Common myeloid progenitor, CD34-positive (primary cell): Measurements from ENCODE around the gene CHML.

Experiments used
- CTCF ChIA-PET: fragments of 350-600 bp; sonication (Branson Sonifier 250); formaldehyde crosslinking; loops from one replicate; lab custom pipeline; 2021; ENCODE audit warnings: antibody characterized with exemption; lab: Charles Lee
- POLR2A ChIA-PET: fragments of 350-600 bp; sonication (Branson Sonifier 250); formaldehyde crosslinking; loops from one replicate; lab custom pipeline; 2021; ENCODE audit warnings: antibody characterized with exemption; lab: Charles Lee
- DNase-seq, 3 donors: peaks; one replicate each; pipeline versions ENCODE4 v3.0.0 to v3.0.0-alpha.2; 2013
- H3K27ac ChIP-seq, 2 experiments: 1 replicate in 1 of 2; 2 replicates in 1 of 2; pipeline ENCODE4 v1.7.0; 2013; ENCODE audit warnings: inconsistent platforms in 2 of 2, low read length in 2 of 2, mild to moderate bottlenecking in 2 of 2, low read depth in 1 of 2, moderate library complexity in 1 of 2; ENCODE audit not compliant: severe bottlenecking in 2 of 2, insufficient read depth in 1 of 2, poor library complexity in 1 of 2
- H3K27me3 ChIP-seq, 5 experiments: replicated peaks in 2 of 5; 1 replicate in 3 of 5; 2 replicates in 2 of 5; pipeline versions ENCODE4 v1.6.1 to v1.7.0; 2013; ENCODE audit warnings: low read length in 4 of 5, mild to moderate bottlenecking in 2 of 5, moderate library complexity in 2 of 5, inconsistent platforms in 1 of 5; ENCODE audit not compliant: insufficient read depth in 5 of 5, control insufficient read depth in 4 of 5
- H3K36me3 ChIP-seq, 4 experiments: 1 replicate in 2 of 4; 2 replicates in 2 of 4; pipeline versions ENCODE4 v1.6.1 to v1.7.0; 2013; ENCODE audit warnings: low read length in 3 of 4, control low read depth in 1 of 4, mild to moderate bottlenecking in 1 of 4; ENCODE audit not compliant: control insufficient read depth in 4 of 4, insufficient read depth in 4 of 4
- H3K4me1 ChIP-seq, 4 experiments: 1 replicate in 3 of 4; 2 replicates in 1 of 4; pipeline versions ENCODE4 v1.6.1 to v1.7.1; 2013; ENCODE audit warnings: low read length in 3 of 4, mild to moderate bottlenecking in 3 of 4, control low read depth in 1 of 4, inconsistent platforms in 1 of 4, moderate library complexity in 1 of 4; ENCODE audit not compliant: control insufficient read depth in 4 of 4, insufficient read depth in 4 of 4; ENCODE audit errors: control extremely low read depth in 1 of 4
- H3K4me3 ChIP-seq, 7 experiments: 1 replicate in 4 of 7; 2 replicates in 3 of 7; pipeline versions ENCODE4 v1.5.1 to v1.7.0; 2013; ENCODE audit warnings: mild to moderate bottlenecking in 7 of 7, low read length in 6 of 7, moderate library complexity in 6 of 7, inconsistent platforms in 2 of 7, low read depth in 2 of 7, control low read depth in 1 of 7; ENCODE audit not compliant: insufficient read depth in 4 of 7, control insufficient read depth in 1 of 7; ENCODE audit errors: extremely low read depth in 1 of 7
- H3K9me3 ChIP-seq, 5 experiments: 1 replicate in 4 of 5; 2 replicates in 1 of 5; pipeline versions ENCODE4 v1.6.1 to v1.7.1; 2013; ENCODE audit warnings: low read length in 4 of 5, mild to moderate bottlenecking in 2 of 5, inconsistent platforms in 1 of 5, low read depth in 1 of 5, moderate library complexity in 1 of 5; ENCODE audit not compliant: control insufficient read depth in 4 of 5, insufficient read depth in 2 of 5; ENCODE audit errors: control extremely low read depth in 1 of 5
- WGBS: methylation state at CpG from one replicate; pipeline ENCODE4 v1.1.5; 2013; ENCODE audit not compliant: insufficient coverage; 5-methylcytosine and 5-hydroxymethylcytosine counted together

The CHML gene

DNA sequence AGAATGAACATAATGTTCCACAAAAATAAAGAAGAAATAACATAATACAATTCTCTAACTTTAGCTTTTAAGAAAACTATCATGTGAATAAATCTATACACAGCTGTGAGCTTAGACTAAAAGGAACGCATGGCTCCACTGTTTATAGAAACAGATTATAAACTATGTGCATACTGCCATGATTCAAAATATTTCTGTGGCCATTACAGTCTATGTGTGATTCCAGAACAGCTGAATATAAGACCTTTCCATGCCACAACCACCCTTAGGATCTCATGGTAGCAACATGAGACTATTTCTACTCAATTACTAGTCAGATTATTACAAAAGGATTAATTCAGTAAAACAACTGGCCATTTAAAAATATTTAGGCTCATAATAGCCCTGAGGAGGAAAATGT lies 3.9 kb downstream of the CHML start:
- ChIA-PET CTCF (interaction anchor here (1.9 kb wide), 1 partner anchor 9 kb away, joined by 4 read pairs; no protein-coding TSS in a partner anchor), POLR2A (no interaction called here)
- 100% methylated on average over 1 of the region's 1 CpG for WGBS
- DNase-seq = no peak
- no peaks in the 10 kb centered on the region for H3K27me3 ChIP-seq
- H3K9me3 ChIP-seq = no peaks in the 10 kb centered on the region
- no peak overlapping the region for H3K4me3 ChIP-seq
- no peak overlapping the region for H3K27ac ChIP-seq
- H3K36me3 ChIP-seq = peaks cover 5 to 24% (median 16%) of the 10 kb centered on the region in 4 experiments
- H3K4me1 ChIP-seq = peaks cover 8 to 31% (median 19%) of the 10 kb centered on the region in 4 experiments

- Histone ChIP-seq H3K4me1 (peaks cover 8 to 29% (median 19%) of the 10 kb centered on the region in 4 experiments), H3K9me3 (no peaks in the 10 kb centered on the region), H3K4me3 (no peak overlapping the region), H3K36me3 (peaks cover 5 to 24% (median 16%) of the 10 kb centered on the region in 4 experiments), H3K27ac (no peak overlapping the region), H3K27me3 (no peaks in the 10 kb centered on the region)
- ChIA-PET POLR2A (no interaction called here), CTCF (interaction anchor here (1.9 kb wide), 1 partner anchor 8 kb away, joined by 4 read pairs; no protein-coding TSS in a partner anchor)
- DNase-seq = no peak
- no CpG with 5 or more reads among the region's 4 CpGs for WGBS
These were observed 4.5 kb downstream of the CHML start for GRCh38 chr1:241635556-241636152.

DNA sequence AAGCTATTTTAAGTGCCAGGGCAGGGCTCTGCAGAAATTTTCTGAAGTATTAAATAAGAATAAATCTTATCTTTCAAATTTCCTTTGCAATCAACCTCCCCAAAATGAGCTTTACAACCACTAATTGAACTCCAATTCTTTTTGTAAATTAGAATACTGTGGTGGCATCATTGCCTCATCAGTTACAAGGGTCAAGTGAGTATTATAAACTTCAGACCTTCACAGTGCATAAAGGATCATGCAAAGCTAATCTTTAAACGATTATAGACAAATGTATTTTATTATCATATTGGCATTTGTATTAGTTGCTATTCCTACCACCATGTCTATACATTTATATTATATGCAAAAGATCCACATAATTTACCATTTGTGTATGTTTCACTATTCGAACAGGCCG lies 7.2 kb downstream of the CHML start:
- ChIA-PET CTCF (interaction anchor here (3.0 kb wide), 1 partner anchor 22 kb away, joined by 13 read pairs; no protein-coding TSS in a partner anchor), POLR2A (no interaction called here)
- H3K9me3 ChIP-seq = no peaks in the 10 kb centered on the region
- H3K27ac ChIP-seq = no peak overlapping the region
- no peak overlapping the region for H3K4me3 ChIP-seq
- no peak for DNase-seq
- peaks cover 8 to 16% (median 12%) of the 10 kb centered on the region in 4 experiments for H3K4me1 ChIP-seq
- whole genome bisulfite sequencing = no CpG with 5 or more reads among the region's 3 CpGs
- peaks cover 5 to 24% (median 16%) of the 10 kb centered on the region in 4 experiments for H3K36me3 ChIP-seq
- no peaks in the 10 kb centered on the region for H3K27me3 ChIP-seq

DNA sequence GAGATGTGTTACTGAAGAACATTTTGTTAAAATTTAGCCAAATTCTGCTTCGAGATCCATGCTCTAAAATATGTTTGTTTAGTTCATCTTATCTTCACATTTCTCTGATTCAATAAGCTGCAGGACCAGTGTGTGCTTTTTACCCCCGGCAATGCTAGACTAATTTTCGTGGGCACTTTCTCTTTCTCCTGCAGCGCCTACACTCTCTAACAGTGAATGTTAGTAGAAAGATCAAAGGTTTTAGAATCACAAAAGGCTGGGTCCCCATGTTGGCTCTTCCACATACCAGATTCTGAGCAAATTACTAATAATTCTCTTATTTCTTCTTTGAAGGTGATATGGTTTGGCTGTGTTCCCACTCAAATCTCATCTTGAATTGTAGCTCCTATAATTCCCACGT lies 8.5 kb downstream of the CHML start:
- POLR2A ChIA-PET = no interaction called here
- H3K27ac ChIP-seq = no peak overlapping the region
- H3K27me3 ChIP-seq = no peaks in the 10 kb centered on the region
- no peak overlapping the region for H3K4me3 ChIP-seq
- H3K36me3 ChIP-seq = peaks cover 5 to 24% (median 16%) of the 10 kb centered on the region in 4 experiments
- DNase-seq = no peak
- 93% methylated on average over 3 of the region's 5 CpGs for WGBS
- peaks cover 0 to 12% (median 9%) of the 10 kb centered on the region in 4 experiments for H3K4me1 ChIP-seq
- H3K9me3 ChIP-seq = no peaks in the 10 kb centered on the region
- CTCF ChIA-PET = interaction anchor here (3.0 kb wide), 1 partner anchor 21 kb away, joined by 13 read pairs; no protein-coding TSS in a partner anchor

DNA sequence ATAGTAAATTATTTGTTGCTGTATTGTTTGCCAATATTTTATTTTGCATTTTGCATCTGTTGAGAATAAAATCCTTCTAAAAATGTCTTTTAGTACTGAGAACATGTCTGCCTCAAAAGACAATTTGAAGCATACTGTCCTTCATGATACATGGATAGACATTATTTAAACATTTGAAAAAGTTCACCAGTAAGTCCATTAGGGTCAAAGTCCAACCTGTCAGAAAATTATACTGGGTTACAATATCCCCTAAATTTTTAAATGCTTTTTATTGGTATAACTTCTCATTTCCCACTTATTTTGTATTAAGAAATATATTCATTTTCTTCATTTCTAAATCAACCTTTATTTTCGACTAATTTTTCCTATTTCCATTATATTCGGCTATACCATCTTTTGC lies 9.3 kb downstream of the CHML start:
- Histone ChIP-seq H3K9me3 (no peaks in the 10 kb centered on the region), H3K27ac (no peak overlapping the region), H3K4me3 (no peak overlapping the region), H3K4me1 (peaks cover 0 to 12% (median 9%) of the 10 kb centered on the region in 4 experiments), H3K36me3 (peaks cover 5 to 24% (median 16%) of the 10 kb centered on the region in 4 experiments), H3K27me3 (no peaks in the 10 kb centered on the region)
- CTCF ChIA-PET = no interaction called here
- no peak for DNase-seq
- POLR2A ChIA-PET = no interaction called here
- no CpG with 5 or more reads among the region's 2 CpGs for WGBS

DNA sequence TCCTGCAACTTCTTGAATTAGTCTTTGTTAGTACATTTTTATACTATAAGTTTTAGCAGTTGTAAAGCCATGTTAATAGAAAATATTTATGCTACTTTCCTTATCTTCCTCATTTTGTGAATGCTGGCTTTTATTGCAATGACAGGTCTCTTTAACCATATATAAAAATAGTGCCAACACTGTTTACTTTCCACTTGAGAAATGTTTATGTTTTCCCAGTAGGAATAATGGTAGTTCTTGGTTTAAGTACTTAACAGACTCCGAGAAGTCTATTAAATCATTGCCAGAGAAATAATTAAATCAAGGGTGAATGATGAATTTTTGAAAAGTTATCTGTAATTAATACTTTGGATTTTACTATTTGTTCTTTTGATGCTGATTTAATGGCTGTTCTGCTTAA lies 9.7 kb downstream of the CHML start:
- no peak for DNase-seq
- H3K9me3 ChIP-seq = no peaks in the 10 kb centered on the region
- no peak overlapping the region for H3K4me3 ChIP-seq
- ChIA-PET POLR2A (interaction anchor here (0.6 kb wide), 1 partner anchor 25 kb away, joined by 3 read pairs; no protein-coding TSS in a partner anchor), CTCF (interaction anchor here (2.1 kb wide), 1 partner anchor 19 kb away, joined by 12 read pairs; no protein-coding TSS in a partner anchor)
- H3K27me3 ChIP-seq = no peaks in the 10 kb centered on the region
- H3K36me3 ChIP-seq = peaks cover 3 to 20% (median 14%) of the 10 kb centered on the region in 4 experiments
- peaks cover 0 to 12% (median 9%) of the 10 kb centered on the region in 4 experiments for H3K4me1 ChIP-seq
- no CpG with 5 or more reads among the region's 1 CpG for WGBS
- H3K27ac ChIP-seq = no peak overlapping the region

- CTCF ChIA-PET = interaction anchor here (1.2 to 2.1 kb wide), 3 partner anchors 18 to 99 kb away, joined by 4 to 12 read pairs (median 5); no protein-coding TSS in a partner anchor
- Histone ChIP-seq H3K36me3 (peaks cover 3 to 15% (median 10%) of the 10 kb centered on the region in 4 experiments), H3K27ac (no peak overlapping the region), H3K4me1 (peaks cover 0 to 12% (median 9%) of the 10 kb centered on the region in 4 experiments), H3K4me3 (no peak overlapping the region), H3K9me3 (no peaks in the 10 kb centered on the region), H3K27me3 (no peaks in the 10 kb centered on the region)
- POLR2A ChIA-PET = interaction anchor here (0.6 kb wide), 1 partner anchor 25 kb away, joined by 3 read pairs; no protein-coding TSS in a partner anchor
- no peak for DNase-seq
These were observed 10.2 kb downstream of the CHML start for GRCh38 chr1:241630005-241630404.
